GM15510 (cell line): ENCODE data around the gene SQSTM1.

Experiments
- POLR2A ChIP-seq: IDR thresholded peaks from 3 replicates; pipeline ENCODE4 v1.6.1; 2011; ENCODE audit warnings: borderline replicate concordance; ENCODE audit not compliant: insufficient read length; ENCODE audit errors: extremely low read depth

The SQSTM1 gene

DNA sequence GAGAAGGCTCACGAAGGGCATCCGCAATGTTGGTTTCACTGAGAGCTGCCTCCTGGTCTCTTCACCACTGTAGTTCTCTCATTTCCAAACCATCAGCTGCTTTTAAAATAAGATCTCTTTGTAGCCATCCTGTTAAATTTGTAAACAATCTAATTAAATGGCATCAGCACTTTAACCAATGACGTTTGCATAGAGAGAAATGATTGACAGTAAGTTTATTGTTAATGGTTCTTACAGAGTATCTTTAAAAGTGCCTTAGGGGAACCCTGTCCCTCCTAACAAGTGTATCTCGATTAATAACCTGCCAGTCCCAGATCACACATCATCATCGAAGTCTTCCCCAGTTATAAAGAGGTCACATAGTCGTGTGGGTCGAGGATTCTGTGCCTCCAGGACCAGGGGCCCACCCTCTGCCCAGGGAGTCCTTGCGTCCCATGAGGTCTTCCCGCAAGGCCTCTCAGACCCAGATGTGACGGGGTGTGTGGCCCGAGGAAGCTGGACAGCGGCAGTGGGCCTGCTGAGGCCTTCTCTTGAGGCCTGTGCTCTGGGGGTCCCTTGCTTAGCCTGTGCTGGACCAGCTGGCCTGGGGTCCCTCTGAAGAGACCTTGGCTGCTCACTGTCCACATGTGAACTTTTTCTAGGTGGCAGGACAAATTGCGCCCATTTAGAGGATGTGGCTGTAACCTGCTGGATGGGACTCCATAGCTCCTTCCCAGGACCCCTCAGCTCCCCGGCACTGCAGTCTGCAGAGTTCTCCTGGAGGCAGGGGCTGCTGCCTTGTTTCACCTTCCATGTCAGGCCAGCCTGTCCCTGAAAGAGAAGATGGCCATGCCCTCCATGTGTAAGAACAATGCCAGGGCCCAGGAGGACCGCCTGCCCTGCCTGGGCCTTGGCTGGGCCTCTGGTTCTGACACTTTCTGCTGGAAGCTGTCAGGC, 16.6 kb downstream of the SQSTM1 start:
- no peak for TF ChIP-seq POLR2A

DNA sequence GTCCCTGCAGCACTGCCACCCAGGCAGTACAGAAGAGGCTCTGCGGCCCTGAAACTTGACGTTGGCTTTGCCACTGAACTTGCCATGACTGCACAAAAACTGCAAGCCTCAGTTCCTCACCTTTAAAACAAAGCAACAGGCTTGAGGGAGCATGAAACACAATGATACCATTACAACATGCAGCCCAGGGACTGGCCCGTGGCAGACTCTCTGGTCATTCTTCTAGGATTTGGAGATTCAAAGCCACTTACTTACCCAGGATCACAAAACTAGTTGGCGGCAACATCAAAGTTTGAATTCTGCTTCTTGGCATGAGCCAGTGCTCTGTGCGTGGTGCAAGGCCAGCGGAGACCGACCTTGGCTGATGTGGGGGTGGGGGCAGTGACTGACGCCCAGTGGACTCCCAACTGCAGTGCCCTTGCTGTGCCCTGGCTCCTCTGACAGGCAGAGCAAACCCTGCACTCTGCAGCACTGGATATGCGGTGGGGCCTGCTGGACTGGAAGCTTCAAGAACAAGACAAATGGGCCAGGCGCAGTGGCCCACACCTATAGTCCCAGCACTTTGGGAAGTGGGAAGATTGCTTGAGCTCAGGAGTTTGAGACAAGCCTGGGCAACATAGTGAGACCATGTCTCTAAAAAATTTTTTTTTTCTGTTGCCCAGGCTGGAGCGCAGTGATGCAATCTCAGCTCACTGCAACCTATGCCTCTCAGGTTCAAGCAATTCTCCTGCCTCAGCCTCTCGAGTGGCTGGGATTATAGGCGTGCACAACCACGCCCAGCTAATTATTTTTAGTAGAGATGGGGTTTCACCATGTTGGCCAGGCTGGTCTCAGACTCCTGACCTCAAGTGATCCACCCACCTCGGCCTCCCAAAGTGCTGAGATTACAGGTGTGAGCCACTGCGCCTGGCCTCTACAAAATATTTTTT, 18.9 kb downstream of the SQSTM1 start:
- TF ChIP-seq POLR2A: no peak

- TF ChIP-seq POLR2A: no peak
These were observed 19.6 kb downstream of the SQSTM1 start for GRCh38 chr5:179840321-179840720.

- no peak for TF ChIP-seq POLR2A
These were observed 20.1 kb downstream of the SQSTM1 start for GRCh38 chr5:179840766-179841165.

- TF ChIP-seq POLR2A: no peak
These were observed 20.9 kb downstream of the SQSTM1 start for GRCh38 chr5:179841621-179842020.

DNA sequence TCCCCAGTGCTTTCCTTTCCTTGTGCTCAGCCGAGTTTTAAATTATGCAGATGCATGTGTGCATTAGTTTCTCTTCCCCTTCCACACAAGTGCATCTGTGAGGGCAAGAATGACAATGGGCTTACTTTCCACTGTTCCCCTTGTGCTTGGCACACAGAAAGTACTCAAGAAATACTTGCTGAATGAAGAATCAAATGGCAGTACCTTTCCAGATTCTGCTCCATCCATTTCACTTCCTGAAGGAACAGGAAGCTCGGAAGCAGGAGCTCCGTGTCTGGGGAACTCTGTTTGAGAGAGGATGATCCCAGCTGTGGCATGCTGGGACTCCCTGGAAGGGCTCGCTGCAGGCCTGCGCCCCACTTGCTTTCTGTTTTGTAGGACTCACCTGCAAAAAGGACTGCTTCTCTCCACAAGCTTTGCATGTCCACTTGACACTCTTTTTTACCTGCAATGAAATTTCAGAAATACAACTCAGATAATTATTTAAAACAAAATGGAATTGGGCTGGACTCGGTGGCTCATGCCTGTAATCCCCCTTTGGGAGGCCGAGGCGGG, 32.4 kb downstream of the SQSTM1 start:
- TF ChIP-seq POLR2A: no peak

DNA sequence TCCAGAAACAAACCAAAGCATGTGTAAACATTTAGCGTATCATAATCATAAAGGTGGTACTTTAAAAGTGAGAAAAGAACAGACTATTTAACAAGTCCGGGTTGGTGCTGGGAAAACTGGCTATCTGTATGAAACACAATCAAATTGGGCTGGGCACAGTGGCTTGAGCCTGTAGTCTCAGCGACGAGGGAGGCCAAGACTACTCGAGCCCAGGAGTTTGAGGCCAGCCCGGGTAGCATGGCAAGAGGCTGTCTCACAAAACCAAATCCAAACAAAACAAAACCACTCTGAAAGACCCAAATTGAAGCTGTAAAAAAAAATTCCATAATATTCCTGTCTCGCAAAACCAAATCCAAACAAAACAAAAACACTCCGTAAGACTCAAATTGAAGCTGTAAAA, 33.7 kb downstream of the SQSTM1 start:
- no peak for TF ChIP-seq POLR2A

- no peak for TF ChIP-seq POLR2A
These were observed 37.5 kb downstream of the SQSTM1 start for GRCh38 chr5:179858241-179858585.

DNA sequence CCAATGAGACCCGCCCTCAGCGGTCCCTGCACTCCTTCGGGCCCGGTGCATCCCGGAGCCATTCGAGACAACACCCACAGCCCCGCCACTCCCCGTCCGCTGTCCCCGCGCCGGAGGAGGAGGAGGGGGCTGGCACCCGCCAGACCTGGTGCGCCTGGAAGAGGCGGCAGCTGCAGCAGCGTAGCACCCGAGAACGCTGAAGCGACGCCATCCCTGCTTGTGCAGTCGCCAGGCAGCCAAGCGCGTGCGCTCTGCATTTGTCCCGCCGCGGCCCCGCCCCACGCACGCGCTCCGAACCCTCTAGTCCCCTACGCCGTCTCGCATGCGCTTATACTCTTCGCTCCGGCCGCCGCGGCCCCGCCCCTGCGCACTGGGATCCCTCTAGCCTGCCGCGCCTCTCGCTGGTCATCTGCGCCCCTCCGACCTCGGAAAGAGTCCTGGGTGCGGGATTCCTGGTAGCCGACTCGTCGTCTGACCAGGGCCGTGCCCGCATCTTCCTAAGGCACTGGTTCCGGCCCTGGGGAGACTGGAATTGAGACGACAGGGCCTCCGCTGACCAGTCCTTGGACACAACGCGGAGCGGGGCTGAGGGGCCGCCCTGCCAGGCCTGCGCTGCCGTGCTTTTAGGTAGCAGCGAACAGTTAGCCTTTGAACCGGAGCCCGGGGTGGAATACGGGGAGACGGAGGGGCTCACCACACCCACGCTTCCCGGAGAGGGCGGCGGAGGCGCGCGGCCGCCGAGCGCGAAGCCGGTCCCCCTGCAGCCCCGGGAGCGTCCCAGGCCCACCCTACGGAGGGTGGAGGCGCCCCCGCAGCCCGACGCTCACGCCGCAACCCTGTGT, 38.1 kb downstream of the SQSTM1 start, which contains the start of gene MRNIP:
MRNIP (minus strand) TSS at position 232 of the 842 bp plus-strand sequence; CDS start at position 211, 21 bp downstream.
- TF ChIP-seq POLR2A: peak; percentile 68

DNA sequence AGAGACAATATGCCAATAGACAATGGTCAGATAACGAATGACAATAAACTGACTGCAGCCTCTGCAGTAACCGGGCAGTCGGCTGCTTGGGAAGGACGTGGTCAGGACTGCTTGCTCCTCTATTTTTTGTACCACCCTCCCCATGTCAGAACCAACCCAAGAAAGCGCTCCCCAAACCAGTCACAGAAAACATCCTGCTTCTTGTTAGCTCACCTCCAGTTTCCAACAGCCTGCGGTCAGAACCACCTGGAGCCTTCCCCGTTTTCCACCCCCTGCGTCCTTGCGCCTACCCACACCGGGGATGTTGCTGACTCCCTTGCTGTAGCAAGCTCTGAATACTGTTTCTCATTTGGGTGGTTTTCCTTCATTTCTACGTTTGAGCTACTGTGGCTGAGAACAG, 39.6 kb downstream of the SQSTM1 start:
- no peak for TF ChIP-seq POLR2A

- no peak for TF ChIP-seq POLR2A
These were observed 41.6 kb downstream of the SQSTM1 start for GRCh38 chr5:179862296-179862695.

DNA sequence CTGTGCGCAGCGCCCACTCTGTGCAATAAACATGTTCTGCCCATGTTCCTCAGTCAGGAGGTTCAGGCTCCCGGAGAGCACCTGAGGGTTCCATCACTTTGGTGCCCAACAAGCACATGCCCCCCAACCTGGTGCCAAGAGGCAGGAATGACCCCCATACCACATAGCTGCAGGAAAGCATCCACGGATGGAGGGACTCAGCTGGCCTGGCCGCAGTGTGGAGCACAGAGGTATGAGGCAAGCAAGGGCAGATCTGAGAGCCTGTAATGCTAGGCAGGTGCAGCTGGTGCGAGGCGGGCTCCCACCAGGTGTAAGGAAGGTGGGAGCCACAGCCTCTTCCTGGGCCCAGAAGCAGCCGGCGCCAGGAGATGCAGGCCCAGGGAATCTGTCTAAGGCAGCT, 42.2 kb downstream of the SQSTM1 start:
- no peak for TF ChIP-seq POLR2A

GRCh38 chr5:179863449-179864085, 42.9 kb downstream of the SQSTM1 start:
- no peak for TF ChIP-seq POLR2A

- no peak for TF ChIP-seq POLR2A
These were observed 44.0 kb downstream of the SQSTM1 start for GRCh38 chr5:179864686-179865085.
